Endothelial cell of umbilical vein (primary cell): Measurements from ENCODE around the gene CEP78. TPM values are rescaled to one million over a fixed set of nuclear protein-coding genes. Genes with fewer than 3 reads are reported as not detected.

ENCODE experiments used
- BruUV-seq: library from RNA; stranded (reverse); fragments of 400-500 nt; replicated peaks from 2 replicates; lab custom pipeline; 2021; lab: Mats Ljungman, UMichigan
- CTCF ChIA-PET: fragments of 300-600, 350-600 bp; sonication (Branson Sonifier 250); formaldehyde crosslinking; loops from one replicate; lab custom pipeline; 2021; ENCODE audit warnings: antibody characterized with exemption, inconsistent platforms; lab: Charles Lee
- POLR2A ChIA-PET: fragments of 300-600, 350-600 bp; sonication (Branson Sonifier 250); formaldehyde crosslinking; loops from one replicate; lab custom pipeline; 2021; ENCODE audit warnings: antibody characterized with exemption, inconsistent platforms; lab: Charles Lee
- DNase-seq: peaks from one replicate; pipeline ENCODE4 v3.0.0-alpha.2; 2011; ENCODE audit warnings: low read depth, low spot score
- FAIRE-seq: peaks from 2 replicates; lab custom pipeline; 2011; peaks lifted over from hg19 to GRCh38; lab: Jason Lieb, UNC
- H2AFZ ChIP-seq: 2 replicates; pipeline ENCODE4 v1.6.0; 2012; ENCODE audit warnings: low read depth, low read length, control low read depth, inconsistent platforms
- H3K27ac ChIP-seq: 2 replicates; pipeline ENCODE4 v1.5.1; 2011; ENCODE audit warnings: low read depth, mild to moderate bottlenecking, control low read depth, low read length, moderate library complexity; ENCODE audit not compliant: insufficient read depth
- H3K27me3 ChIP-seq, 2 experiments: 2 replicates each; pipeline versions ENCODE4 v1.6.0 to v1.6.1; 2011; ENCODE audit warnings: low read length in 2 of 2, mixed read lengths in 1 of 2; ENCODE audit not compliant: control insufficient read depth in 2 of 2, insufficient read depth in 2 of 2
- H3K36me3 ChIP-seq, 2 experiments: 2 replicates in 1 of 2; 3 replicates in 1 of 2; pipeline ENCODE4 v1.5.1; 2011; ENCODE audit warnings: low read length in 2 of 2, mild to moderate bottlenecking in 1 of 2, moderate library complexity in 1 of 2; ENCODE audit not compliant: control insufficient read depth in 2 of 2, insufficient read depth in 2 of 2; ENCODE audit errors: extremely low read depth in 1 of 2
- H3K4me1 ChIP-seq: 3 replicates; pipeline ENCODE4 v1.5.1; 2011; ENCODE audit warnings: mild to moderate bottlenecking, low read length; ENCODE audit not compliant: control insufficient read depth, insufficient read depth; ENCODE audit errors: extremely low read depth
- H3K4me2 ChIP-seq: 2 replicates; pipeline ENCODE4 v1.6.1; 2011; ENCODE audit warnings: low read length, control low read depth, mixed read lengths; ENCODE audit not compliant: insufficient read depth
- H3K4me3 ChIP-seq, 3 experiments: fragments of 200-600 bp in 1 of 3; sonication (generic), shearing (Covaris generic) in 1 of 3; replicated peaks in 1 of 3; 2 replicates each; pipeline ENCODE4 v1.5.1; 2011 to 2016; ENCODE audit warnings: control low read depth in 3 of 3, low read length in 3 of 3, mild to moderate bottlenecking in 2 of 3, inconsistent platforms in 1 of 3, low read depth in 1 of 3, moderate library complexity in 1 of 3; ENCODE audit not compliant: insufficient read depth in 1 of 3
- H3K79me2 ChIP-seq: 2 replicates; pipeline ENCODE4 v1.6.0; 2012; ENCODE audit warnings: low read length, inconsistent platforms; ENCODE audit not compliant: control insufficient read depth, insufficient read depth
- H3K9ac ChIP-seq: replicated peaks from 2 replicates; pipeline ENCODE3; 2011; ENCODE audit warnings: low read length, control low read depth; ENCODE audit not compliant: insufficient read depth; ENCODE audit errors: extremely low read depth
- H3K9me1 ChIP-seq: replicated peaks from 3 replicates; pipeline ENCODE4 v1.6.0; 2011; ENCODE audit warnings: mild to moderate bottlenecking, low read length; ENCODE audit not compliant: control insufficient read depth, insufficient read depth; ENCODE audit errors: extremely low read depth
- H3K9me3 ChIP-seq: replicated peaks from 2 replicates; pipeline ENCODE4 v1.5.1; 2012; ENCODE audit warnings: low read length, inconsistent platforms; ENCODE audit not compliant: control insufficient read depth, insufficient read depth
- H4K20me1 ChIP-seq: replicated peaks from 2 replicates; pipeline ENCODE3; 2011; ENCODE audit warnings: mild to moderate bottlenecking, low read length; ENCODE audit not compliant: control insufficient read depth, insufficient read depth; ENCODE audit errors: extremely low read depth
- EZH2 ChIP-seq: IDR thresholded peaks from 2 replicates; pipeline ENCODE4 v1.6.1; 2012; ENCODE audit warnings: borderline replicate concordance, low read depth, mild to moderate bottlenecking, moderate library complexity, low read length, inconsistent platforms; ENCODE audit not compliant: severe bottlenecking
- FOS ChIP-seq: IDR thresholded peaks from 2 replicates; pipeline ENCODE4 v1.6.1; 2011; ENCODE audit warnings: mild to moderate bottlenecking, low read length, moderate library complexity, borderline replicate concordance; ENCODE audit not compliant: insufficient read depth
- GATA2 ChIP-seq: IDR thresholded peaks from 2 replicates; pipeline ENCODE4 v1.7.0; 2011; ENCODE audit warnings: low read depth, mild to moderate bottlenecking, moderate library complexity, mixed read lengths, low read length; ENCODE audit not compliant: insufficient read length, insufficient read depth
- JUN ChIP-seq: IDR thresholded peaks from 2 replicates; pipeline ENCODE4 v1.6.1; 2011; ENCODE audit warnings: borderline replicate concordance, low read depth; ENCODE audit not compliant: insufficient read length, insufficient read depth
- MYC ChIP-seq: IDR thresholded peaks from one replicate; pipeline ENCODE4 v1.6.1; 2011; ENCODE audit warnings: mild to moderate bottlenecking, low read depth, low read length
- POLR2A ChIP-seq: IDR thresholded peaks from 2 replicates; pipeline ENCODE4 v1.6.1; 2012; ENCODE audit warnings: low read depth, mild to moderate bottlenecking, control low read depth, low read length
- POLR2AphosphoS5 ChIP-seq: IDR thresholded peaks from 2 replicates; pipeline ENCODE4 v1.6.1; 2012; ENCODE audit warnings: low read depth, mild to moderate bottlenecking, control low read depth, low read length, moderate library complexity; ENCODE audit not compliant: insufficient read depth
- dilution Hi-C: fragments of 300-500 bp; cut with MboI; formaldehyde crosslinking; loops from one replicate; pipeline ENCODE4 v1.15.0; 2019; ENCODE audit warnings: low sequenced_read_pairs; ENCODE audit not compliant: extremely low pct_ligation_motif_present
- intact Hi-C: fragments of 100-400 bp; cut with micrococcal nuclease; formaldehyde crosslinking; loops from one replicate; pipeline ENCODE4 v1.10.0; 2022
- polyA plus RNA-seq, 4 experiments: library from polyadenylated mRNA; depleted of rRNA in 3 of 4; stranded (reverse) in 3 of 4; unstranded in 1 of 4; fragments of >200 nt; gene quantifications; 2 replicates each; pipeline versions ENCODE4 v1.2.1 to v1.2.3, GENCODE V29; 2011 to 2012; ENCODE audit warnings: missing spikeins in 1 of 4
- total RNA-seq: library from RNA; stranded (reverse); gene quantifications from 2 replicates; pipeline ENCODE4 v1.2.3, GENCODE V29; 2021
- TF ChIP-seq, protein P1 (sequence below): IDR thresholded peaks from 2 replicates; pipeline ENCODE4 v1.6.1; 2011; ENCODE audit not compliant: insufficient read depth, insufficient read length
- TF ChIP-seq, protein P2 (sequence below), 2 donors: IDR thresholded peaks; 1 replicate in 1 of 2; 2 replicates in 1 of 2; pipeline ENCODE4 v1.5.1; 2011; ENCODE audit warnings: low read length in 2 of 2, mild to moderate bottlenecking in 2 of 2, moderate library complexity in 2 of 2, control low read depth in 1 of 2, inconsistent platforms in 1 of 2, low read depth in 1 of 2; ENCODE audit not compliant: insufficient read depth in 1 of 2; ENCODE audit errors: extremely low read depth in 1 of 2

The CEP78 gene
- total and polyA plus RNA-seq, 2 donors (not counting 3 experiments of a cell fraction or from before 2014, with no cell fraction given) = 6.5 to 35.9 TPM

DNA sequence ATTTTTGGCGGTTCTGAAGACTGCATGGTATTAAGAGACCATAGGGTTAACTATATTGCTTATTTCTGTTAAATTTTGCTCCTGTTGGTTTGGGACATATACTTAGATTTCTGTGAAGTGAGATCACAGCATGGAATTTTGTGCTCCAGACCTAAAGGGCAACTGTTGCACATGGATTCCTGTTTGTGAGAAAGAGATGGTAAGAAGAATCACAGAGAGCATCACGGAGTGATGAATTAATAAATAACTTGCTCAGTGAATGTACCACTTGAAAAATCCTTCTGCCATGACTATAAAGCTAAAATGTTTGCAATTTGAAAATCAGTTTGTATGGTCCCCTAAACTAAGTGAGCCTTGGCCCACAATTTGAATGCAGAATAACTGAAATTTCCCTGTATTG, 65.6 kb downstream of the CEP78 start:
- no peak overlapping the region for H3K4me2 ChIP-seq
- BruUV-seq = no TSS peak
- CTCF ChIA-PET = no interaction called here
- DNase-seq = no peak
- H3K27ac ChIP-seq = no peak overlapping the region
- peaks cover 3% of the 10 kb centered on the region for H3K4me1 ChIP-seq
- dilution Hi-C loops (no loop called here), intact Hi-C loops (no loop called here)
- no peaks in the 10 kb centered on the region for H3K27me3 ChIP-seq
- FAIRE-seq = no peak
- no peaks in the 10 kb centered on the region for H4K20me1 ChIP-seq
- no peaks in the 10 kb centered on the region for H3K9me1 ChIP-seq
- no peak overlapping the region for H3K4me3 ChIP-seq
- H3K79me2 ChIP-seq = peaks cover 10% of the 10 kb centered on the region
- H3K9me3 ChIP-seq = no peaks in the 10 kb centered on the region
- POLR2A ChIA-PET = no interaction called here
- H2AFZ ChIP-seq = no peak overlapping the region
- no peak for TF ChIP-seq FOS
- TF ChIP-seq, protein P1, sequence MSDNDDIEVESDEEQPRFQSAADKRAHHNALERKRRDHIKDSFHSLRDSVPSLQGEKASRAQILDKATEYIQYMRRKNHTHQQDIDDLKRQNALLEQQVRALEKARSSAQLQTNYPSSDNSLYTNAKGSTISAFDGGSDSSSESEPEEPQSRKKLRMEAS = no peak
- no peak for TF ChIP-seq EZH2
- TF ChIP-seq JUN = no peak
- TF ChIP-seq MYC = no peak
- no peak for TF ChIP-seq GATA2
- TF ChIP-seq POLR2A = no peak
- TF ChIP-seq, protein P2, sequence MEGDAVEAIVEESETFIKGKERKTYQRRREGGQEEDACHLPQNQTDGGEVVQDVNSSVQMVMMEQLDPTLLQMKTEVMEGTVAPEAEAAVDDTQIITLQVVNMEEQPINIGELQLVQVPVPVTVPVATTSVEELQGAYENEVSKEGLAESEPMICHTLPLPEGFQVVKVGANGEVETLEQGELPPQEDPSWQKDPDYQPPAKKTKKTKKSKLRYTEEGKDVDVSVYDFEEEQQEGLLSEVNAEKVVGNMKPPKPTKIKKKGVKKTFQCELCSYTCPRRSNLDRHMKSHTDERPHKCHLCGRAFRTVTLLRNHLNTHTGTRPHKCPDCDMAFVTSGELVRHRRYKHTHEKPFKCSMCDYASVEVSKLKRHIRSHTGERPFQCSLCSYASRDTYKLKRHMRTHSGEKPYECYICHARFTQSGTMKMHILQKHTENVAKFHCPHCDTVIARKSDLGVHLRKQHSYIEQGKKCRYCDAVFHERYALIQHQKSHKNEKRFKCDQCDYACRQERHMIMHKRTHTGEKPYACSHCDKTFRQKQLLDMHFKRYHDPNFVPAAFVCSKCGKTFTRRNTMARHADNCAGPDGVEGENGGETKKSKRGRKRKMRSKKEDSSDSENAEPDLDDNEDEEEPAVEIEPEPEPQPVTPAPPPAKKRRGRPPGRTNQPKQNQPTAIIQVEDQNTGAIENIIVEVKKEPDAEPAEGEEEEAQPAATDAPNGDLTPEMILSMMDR (IDR thresholded peaks at IDR 0.05; ENCODE audit: extremely low read depth in 1 of 2, insufficient read depth in 1 of 2, low read depth in 1 of 2, low read length in 2 of 2) = no peak
- no peak for TF ChIP-seq POLR2AphosphoS5
- no peak overlapping the region for H3K9ac ChIP-seq
- peaks cover 3 to 5% of the 10 kb centered on the region in 2 experiments for H3K36me3 ChIP-seq
